ENCODE results near the gene ZNF790.

ZNF790 gene

DNA sequence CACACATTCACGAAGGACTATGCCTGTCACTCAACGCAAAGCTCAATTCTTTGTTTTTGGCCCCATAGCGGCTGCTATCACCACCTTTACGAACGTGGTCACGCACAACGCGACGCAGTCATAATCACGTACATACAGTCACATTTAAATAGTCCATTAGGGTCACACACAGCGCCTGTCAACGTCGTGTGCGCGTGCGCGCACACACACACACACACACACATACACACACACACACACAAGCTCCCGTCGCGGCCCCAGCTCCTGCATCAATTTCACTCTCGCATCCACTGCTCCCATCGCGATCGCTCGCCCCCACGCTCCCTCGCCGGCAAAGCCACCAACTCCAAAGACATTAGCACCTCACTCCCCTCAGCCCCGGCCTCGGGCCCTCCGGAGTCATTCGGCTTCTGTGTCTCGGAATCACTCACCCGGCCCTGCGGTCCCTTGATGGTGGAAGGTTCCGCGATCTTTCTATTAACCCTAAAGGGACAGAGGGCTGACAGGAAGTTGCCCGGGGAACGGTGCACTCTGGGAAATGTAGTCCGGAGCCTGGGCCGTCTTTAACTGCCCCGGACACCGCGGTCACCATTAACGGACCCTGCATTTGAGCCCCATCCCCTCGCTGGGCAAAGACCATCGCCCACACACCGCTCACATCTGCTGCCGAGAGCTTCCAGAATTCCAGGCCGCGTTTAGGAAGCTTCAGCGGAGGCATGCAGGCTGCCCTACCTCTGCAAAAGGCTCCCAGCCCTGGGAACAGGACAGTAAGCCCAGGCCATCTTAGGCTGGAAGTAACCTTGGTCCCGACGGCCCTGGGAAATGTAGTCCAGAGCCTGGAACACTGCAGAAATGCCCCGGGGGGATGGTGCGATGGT lies at the start of gene ZNF790:
Gene ZNF790, minus strand, starts transcription at position 482 of the 878 bp plus-strand sequence. CDS start 12,768 bp downstream, outside the sequence.
- H2AFZ ChIP-seq (ENCODE audit: low read depth, low read length): peak within 1 kb of the TSS; percentile 89
- H3K4me1 ChIP-seq (ENCODE audit: insufficient read depth, low read length): no peaks in the 10 kb centered on the region
- H3K4me3 ChIP-seq (ENCODE audit: low read length): peak within 1 kb of the TSS; percentile 86
- H3K36me3 ChIP-seq (ENCODE audit: insufficient read depth, low read length): peaks cover 16% of the 10 kb centered on the region
- no peaks in the 10 kb centered on the region for H3K27me3 ChIP-seq (ENCODE audit: insufficient read depth, low read length)
- peaks cover 42% of the 10 kb centered on the region for H3K9me3 ChIP-seq (ENCODE audit: low read length)

DNA sequence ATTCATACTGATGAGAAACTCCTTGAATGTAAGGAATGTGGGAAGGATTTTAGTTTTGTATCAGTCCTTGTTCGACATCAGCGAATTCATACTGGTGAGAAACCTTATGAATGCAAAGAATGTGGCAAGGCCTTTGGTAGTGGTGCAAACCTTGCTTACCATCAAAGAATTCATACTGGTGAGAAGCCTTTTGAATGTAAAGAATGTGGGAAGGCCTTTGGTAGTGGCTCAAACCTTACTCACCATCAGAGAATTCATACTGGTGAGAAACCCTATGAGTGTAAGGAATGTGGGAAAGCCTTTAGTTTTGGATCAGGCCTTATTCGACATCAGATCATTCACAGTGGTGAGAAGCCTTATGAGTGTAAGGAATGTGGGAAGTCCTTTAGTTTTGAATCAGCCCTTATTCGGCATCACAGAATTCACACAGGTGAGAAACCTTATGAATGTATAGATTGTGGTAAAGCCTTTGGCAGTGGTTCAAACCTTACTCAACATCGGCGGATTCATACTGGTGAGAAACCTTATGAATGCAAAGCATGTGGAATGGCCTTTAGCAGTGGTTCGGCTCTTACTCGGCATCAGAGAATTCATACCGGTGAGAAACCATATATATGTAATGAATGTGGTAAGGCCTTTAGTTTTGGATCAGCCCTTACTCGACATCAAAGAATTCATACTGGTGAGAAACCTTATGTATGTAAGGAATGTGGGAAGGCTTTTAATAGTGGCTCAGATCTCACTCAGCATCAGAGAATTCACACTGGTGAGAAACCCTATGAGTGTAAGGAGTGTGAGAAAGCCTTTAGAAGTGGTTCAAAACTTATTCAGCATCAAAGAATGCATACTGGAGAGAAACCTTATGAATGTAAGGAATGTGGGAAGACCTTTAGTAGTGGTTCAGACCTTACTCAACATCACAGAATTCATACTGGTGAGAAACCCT lies 39.1 kb upstream of the ZNF790 start:
- H3K36me3 ChIP-seq (ENCODE audit: insufficient read depth, low read length): peaks cover 31% of the 10 kb centered on the region
- H3K9me3 ChIP-seq (ENCODE audit: low read length): peaks cover 62% of the 10 kb centered on the region
- no peaks in the 10 kb centered on the region for H3K4me1 ChIP-seq (ENCODE audit: insufficient read depth, low read length)
- no peak overlapping the region for H2AFZ ChIP-seq (ENCODE audit: low read depth, low read length)
- no peaks in the 10 kb centered on the region for H3K27me3 ChIP-seq (ENCODE audit: insufficient read depth, low read length)
- no peak overlapping the region for H3K4me3 ChIP-seq (ENCODE audit: low read length)

DNA sequence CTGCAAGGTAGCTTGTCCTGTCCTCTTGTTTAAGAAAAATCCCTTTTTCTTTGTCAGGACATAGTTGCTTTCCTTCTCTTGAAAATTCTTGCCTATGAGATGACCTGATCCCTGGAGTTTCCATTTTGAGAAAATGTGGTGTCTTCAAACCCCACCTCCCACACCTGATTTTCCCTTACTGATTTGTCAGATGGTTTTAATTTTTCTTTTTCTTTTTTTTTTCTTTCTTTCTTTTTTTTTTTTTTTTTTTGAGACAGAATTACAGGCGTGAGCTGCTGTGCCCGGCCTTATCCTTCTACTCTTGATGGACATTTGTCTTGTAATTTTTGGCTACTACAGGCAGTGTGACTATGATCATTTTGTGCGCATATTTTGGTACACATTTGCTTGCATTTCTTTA lies 13.7 kb upstream of the ZNF790 start:
- peak overlapping the region; percentile 82 for H3K4me3 ChIP-seq (ENCODE audit: low read length)
- no peak overlapping the region for H2AFZ ChIP-seq (ENCODE audit: low read depth, low read length)
- H3K9me3 ChIP-seq (ENCODE audit: low read length): peaks cover 21% of the 10 kb centered on the region
- H3K36me3 ChIP-seq (ENCODE audit: insufficient read depth, low read length): peaks cover 26% of the 10 kb centered on the region
- H3K4me1 ChIP-seq (ENCODE audit: insufficient read depth, low read length): peaks cover 6% of the 10 kb centered on the region
- H3K27me3 ChIP-seq (ENCODE audit: insufficient read depth, low read length): no peaks in the 10 kb centered on the region

DNA sequence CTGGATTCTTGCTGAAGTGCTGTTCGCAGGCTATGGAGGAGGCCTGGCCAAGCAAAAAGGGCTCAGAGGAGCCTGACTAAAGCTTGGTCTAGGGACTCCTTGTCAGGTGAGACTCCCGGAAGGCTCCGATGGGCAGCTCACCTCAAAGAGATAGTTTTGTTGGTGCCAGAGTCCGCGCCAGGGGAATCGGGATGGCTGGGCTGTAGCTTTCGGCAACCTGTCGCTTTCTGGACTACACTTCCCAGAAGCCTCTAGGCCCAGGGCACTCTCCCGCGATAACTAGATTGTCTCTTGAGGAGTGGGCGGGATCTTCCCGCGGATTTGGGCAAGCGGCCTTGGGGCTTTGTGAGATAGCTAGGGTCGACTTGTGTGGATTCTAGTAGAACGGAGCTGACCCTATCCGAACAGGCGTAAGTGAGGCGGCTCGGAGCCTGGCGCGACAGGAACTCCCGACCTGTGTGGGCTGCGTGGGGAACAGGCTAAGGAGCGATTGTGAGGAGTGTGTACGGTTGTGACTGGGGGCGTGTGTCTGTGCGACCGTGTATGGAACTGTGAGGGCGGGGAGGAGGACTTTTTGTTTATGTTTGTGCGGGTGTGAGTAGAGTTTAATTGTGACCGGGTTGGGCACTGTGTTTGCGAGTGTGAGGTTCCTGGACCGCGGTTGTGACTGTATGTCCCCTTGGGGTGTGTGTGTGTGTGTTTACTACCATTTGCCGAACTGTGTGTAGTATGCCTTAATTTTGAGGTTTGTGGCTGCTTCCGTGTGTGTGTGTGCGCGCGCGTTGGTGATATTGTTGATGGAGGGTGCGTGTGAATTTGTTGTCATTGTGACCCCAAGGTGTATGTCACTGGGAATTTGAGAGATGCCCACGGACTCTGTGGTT lies 12.6 kb upstream of the ZNF790 start, which contains the start of gene ZNF345:
Gene ZNF345, plus strand, starts transcription at position 318 of the 884 bp plus-strand sequence. CDS start 25,955 bp downstream, outside the sequence.
- Histone ChIP-seq H3K27me3 (ENCODE audit: insufficient read depth, low read length) (no peaks in the 10 kb centered on the region), H3K4me1 (ENCODE audit: insufficient read depth, low read length) (peaks cover 6% of the 10 kb centered on the region), H2AFZ (ENCODE audit: low read depth, low read length) (peak within 1 kb of the TSS; percentile 93), H3K9me3 (ENCODE audit: low read length) (peaks cover 19% of the 10 kb centered on the region), H3K4me3 (ENCODE audit: low read length) (peak within 1 kb of the TSS; percentile 82), H3K36me3 (ENCODE audit: insufficient read depth, low read length) (peaks cover 18% of the 10 kb centered on the region)

DNA sequence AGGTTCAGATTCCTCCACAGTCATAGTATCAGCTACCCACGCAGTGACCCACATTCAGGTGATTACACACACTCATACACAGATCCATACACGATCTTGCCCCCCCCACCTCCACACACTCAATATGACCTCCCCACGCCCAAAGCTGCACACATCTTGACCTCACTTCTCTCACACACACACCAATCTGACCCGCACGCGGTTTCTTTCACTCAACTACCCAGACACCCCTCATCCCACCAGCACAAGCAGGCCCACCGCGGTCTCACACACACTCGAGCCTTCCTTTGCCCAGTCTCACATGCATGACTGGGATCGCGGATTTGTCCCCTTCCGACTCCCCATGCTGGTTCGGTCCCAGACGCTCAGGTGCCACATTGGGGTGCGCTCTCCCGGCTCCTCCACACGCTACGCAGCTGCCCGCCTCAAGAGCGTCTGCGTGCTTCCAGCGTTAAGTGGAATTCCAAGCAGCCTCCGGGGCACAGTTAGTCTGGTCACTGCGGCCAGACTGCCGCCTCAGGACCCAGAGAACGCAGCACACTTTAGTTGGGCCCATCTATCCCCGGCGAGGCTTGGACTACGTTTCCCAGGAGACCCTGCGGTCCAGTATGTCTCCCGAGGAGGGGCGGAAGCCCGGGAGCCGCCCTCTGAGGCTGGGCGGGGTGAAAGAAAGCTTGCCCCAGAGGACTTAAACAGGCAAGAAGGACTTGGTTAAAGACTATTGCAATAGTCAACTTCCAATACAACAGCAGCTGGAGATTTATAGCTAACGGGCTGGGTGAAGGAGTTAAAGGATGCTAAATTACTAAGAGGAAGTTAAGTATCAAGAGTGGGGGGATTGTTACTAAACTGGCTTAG lies 11.7 kb upstream of the ZNF790 start:
- Histone ChIP-seq H3K36me3 (ENCODE audit: insufficient read depth, low read length) (peaks cover 16% of the 10 kb centered on the region), H3K27me3 (ENCODE audit: insufficient read depth, low read length) (no peaks in the 10 kb centered on the region), H3K4me3 (ENCODE audit: low read length) (peak overlapping the region; percentile 82), H2AFZ (ENCODE audit: low read depth, low read length) (peak overlapping the region; percentile 93), H3K9me3 (ENCODE audit: low read length) (peaks cover 17% of the 10 kb centered on the region), H3K4me1 (ENCODE audit: insufficient read depth, low read length) (peaks cover 6% of the 10 kb centered on the region)

DNA sequence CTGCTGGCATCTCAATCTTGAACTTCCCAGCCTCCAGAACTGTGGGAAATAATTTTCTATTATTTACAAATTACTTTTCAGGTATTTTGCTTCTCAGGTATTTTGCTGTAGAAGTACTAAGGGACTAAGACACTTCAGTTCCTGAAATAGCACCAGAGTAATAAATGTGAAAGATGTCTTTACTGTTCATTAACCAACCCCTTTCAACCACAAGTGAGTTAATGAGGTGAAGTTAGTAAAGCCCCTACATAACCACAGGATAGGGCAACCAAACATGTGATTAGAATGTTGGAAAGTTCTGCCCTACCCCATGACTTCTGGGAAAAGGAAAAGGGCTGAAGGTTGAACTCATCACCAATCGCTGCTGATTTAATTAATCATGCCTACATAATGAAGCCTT lies 9.8 kb upstream of the ZNF790 start:
- peaks cover 6% of the 10 kb centered on the region for H3K4me1 ChIP-seq (ENCODE audit: insufficient read depth, low read length)
- H3K36me3 ChIP-seq (ENCODE audit: insufficient read depth, low read length): peaks cover 5% of the 10 kb centered on the region
- no peaks in the 10 kb centered on the region for H3K27me3 ChIP-seq (ENCODE audit: insufficient read depth, low read length)
- H2AFZ ChIP-seq (ENCODE audit: low read depth, low read length): no peak overlapping the region
- H3K9me3 ChIP-seq (ENCODE audit: low read length): peaks cover 12% of the 10 kb centered on the region
- no peak overlapping the region for H3K4me3 ChIP-seq (ENCODE audit: low read length)

DNA sequence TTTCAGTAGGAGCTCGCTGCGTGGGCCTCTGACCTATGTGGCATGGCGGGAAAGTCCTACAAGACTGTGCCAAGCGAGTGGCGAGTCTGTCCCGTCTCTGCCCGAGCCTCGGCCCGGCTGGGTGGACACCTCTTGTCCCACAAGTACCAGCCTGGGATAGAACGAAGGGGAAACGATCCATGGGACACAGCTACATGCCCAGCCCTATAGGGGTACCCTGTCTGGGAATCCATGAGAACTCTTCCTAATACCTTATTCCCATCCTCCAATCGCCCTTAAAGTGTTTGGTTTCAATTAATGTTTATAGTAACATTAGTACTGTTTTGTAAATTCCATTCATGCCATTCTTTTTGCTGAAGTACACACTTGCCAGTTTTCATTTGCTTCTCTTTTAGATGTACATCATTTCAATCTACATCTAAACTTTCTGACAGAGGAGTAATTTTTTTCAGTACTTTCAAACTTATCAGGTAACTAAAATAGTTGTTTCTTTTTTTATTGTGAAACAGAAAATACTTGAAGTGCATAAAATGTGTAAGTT lies 667 bp upstream of the ZNF790 start:
- Histone ChIP-seq H3K36me3 (ENCODE audit: insufficient read depth, low read length) (peaks cover 9% of the 10 kb centered on the region), H3K9me3 (ENCODE audit: low read length) (peaks cover 41% of the 10 kb centered on the region), H3K27me3 (ENCODE audit: insufficient read depth, low read length) (no peaks in the 10 kb centered on the region)

DNA sequence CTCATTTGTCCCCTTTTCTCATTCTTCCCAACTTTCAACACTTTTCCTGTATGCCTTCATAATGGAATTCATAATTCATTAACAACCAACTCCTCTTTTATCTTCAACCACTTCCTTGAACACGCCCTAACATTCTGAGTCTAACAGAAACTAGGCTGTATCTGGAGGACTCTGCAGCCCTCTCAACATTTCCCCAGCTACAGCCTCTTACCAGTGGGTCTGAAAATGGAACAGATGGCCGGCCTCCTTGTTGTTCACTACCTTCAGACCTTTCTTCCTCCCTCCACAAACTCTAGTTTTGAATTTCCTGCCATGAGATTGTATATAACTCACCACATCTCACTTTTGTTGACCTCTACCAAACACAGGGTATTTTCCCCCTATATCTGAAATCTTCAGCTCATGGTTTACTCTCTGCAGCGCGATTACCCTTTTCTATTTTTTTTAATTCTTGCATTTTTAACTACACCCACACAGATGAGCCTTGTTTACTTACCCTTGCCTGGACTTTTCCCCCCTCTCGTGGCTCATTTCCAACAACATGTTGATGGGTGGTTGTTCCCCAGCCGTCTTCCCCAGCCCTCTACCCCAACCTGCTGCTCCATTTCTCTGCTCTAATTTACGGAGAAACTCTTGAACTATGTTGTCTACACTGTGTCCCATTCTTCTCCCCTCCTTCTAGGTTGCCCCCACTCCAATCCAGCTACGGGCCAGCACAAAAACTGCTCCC lies 846 bp downstream of the ZNF790 start:
- peaks cover 19% of the 10 kb centered on the region for H3K36me3 ChIP-seq (ENCODE audit: insufficient read depth, low read length)
- H2AFZ ChIP-seq (ENCODE audit: low read depth, low read length): peak overlapping the region; percentile 89
- no peaks in the 10 kb centered on the region for H3K4me1 ChIP-seq (ENCODE audit: insufficient read depth, low read length)
- no peaks in the 10 kb centered on the region for H3K27me3 ChIP-seq (ENCODE audit: insufficient read depth, low read length)
- H3K9me3 ChIP-seq (ENCODE audit: low read length): peaks cover 43% of the 10 kb centered on the region
- peak overlapping the region; percentile 86 for H3K4me3 ChIP-seq (ENCODE audit: low read length)

More for the DNA sequence above, 667 bp upstream of the ZNF790 start:
- no peaks in the 10 kb centered on the region for H3K4me1 ChIP-seq (ENCODE audit: insufficient read depth, low read length)
- peak overlapping the region; percentile 86 for H3K4me3 ChIP-seq (ENCODE audit: low read length)
- H2AFZ ChIP-seq (ENCODE audit: low read depth, low read length): peak overlapping the region; percentile 89

DNA sequence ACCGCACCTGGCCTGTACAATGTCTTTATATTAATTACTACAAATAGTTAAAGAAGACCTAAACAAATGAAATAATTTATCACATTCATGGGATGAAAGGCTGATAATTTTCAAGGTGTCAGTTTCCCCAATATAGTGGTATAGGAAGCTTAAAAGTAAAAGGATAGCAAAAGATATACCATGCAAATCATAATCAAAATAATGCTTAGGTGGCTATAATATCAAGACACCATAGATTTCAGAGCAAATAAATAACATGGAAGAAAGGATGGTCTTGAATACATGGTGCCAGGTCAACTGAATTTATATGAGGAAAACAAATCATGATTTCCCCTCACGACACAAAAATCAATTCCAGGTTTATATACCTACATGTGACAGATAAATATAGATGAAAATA lies 4.8 kb downstream of the ZNF790 start:
- Histone ChIP-seq H2AFZ (ENCODE audit: low read depth, low read length) (no peak overlapping the region), H3K27me3 (ENCODE audit: insufficient read depth, low read length) (no peaks in the 10 kb centered on the region), H3K9me3 (ENCODE audit: low read length) (peaks cover 53% of the 10 kb centered on the region), H3K36me3 (ENCODE audit: insufficient read depth, low read length) (peaks cover 20% of the 10 kb centered on the region), H3K4me1 (ENCODE audit: insufficient read depth, low read length) (no peaks in the 10 kb centered on the region), H3K4me3 (ENCODE audit: low read length) (no peak overlapping the region)

DNA sequence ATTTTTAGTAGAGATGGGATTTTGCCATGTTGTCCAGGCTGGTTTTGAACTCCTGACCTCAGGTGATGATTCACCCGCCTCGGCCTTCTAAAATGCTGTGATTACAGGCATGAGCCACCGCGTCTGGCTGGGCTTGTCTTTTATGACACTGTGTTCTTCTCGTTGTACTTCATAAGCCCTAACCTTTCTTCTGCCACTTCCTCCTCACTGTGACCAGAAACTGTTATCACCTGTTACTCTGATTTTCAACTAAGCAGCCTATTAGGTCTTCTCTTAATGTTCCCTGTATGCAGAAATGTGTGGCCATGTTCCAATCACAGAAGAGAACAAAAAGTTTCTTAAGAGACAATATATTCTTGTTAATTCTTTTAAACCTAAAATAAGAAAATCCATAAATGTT lies 16.4 kb downstream of the ZNF790 start:
- Histone ChIP-seq H3K4me3 (ENCODE audit: low read length) (no peak overlapping the region), H3K27me3 (ENCODE audit: insufficient read depth, low read length) (no peaks in the 10 kb centered on the region), H3K4me1 (ENCODE audit: insufficient read depth, low read length) (no peaks in the 10 kb centered on the region), H3K9me3 (ENCODE audit: low read length) (peaks cover 76% of the 10 kb centered on the region), H3K36me3 (ENCODE audit: insufficient read depth, low read length) (peaks cover 72% of the 10 kb centered on the region), H2AFZ (ENCODE audit: low read depth, low read length) (no peak overlapping the region)

DNA sequence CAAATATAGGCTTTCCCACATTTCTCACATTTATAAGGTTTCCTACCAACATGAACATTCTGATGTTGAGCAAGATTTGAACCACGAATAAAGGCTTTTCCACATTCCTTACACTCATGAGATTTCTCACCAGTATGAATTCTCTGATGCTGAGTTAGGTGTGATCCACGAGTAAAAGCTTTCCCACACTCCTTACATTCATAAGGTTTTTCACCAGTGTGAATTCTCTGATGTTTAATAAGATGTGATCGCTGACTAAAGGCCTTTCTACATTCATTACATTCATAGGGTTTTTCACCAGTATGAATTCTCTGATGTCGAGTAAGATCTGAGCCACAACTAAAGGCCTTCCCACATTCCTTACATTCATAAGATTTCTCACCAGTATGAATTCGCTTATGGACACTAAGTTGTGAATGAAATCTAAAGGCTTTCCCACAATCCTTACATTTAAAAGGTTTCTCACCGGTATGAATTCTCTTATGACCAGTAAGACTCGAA lies 19.0 kb downstream of the ZNF790 start:
- Histone ChIP-seq H3K27me3 (ENCODE audit: insufficient read depth, low read length) (no peaks in the 10 kb centered on the region), H3K36me3 (ENCODE audit: insufficient read depth, low read length) (peaks cover 54% of the 10 kb centered on the region), H3K4me3 (ENCODE audit: low read length) (no peak overlapping the region), H3K4me1 (ENCODE audit: insufficient read depth, low read length) (no peaks in the 10 kb centered on the region), H3K9me3 (ENCODE audit: low read length) (peaks cover 70% of the 10 kb centered on the region), H2AFZ (ENCODE audit: low read depth, low read length) (no peak overlapping the region)

All from neuron (in vitro differentiated cells).